Liver (tissue), 9 donors: ENCODE results near the gene COL6A3. TPM values are rescaled to one million over a fixed set of nuclear protein-coding genes. Genes with fewer than 3 reads are reported as not detected.
A peak's percentile ranks its signal among the peaks of the same experiment; 100 is the strongest.

Experiments used
- DNase-seq: peaks from one replicate; pipeline ENCODE4 v3.0.0-alpha.2; 2017; ENCODE audit warnings: low spot score
- H3K27ac ChIP-seq, 2 donors: one replicate each; pipeline ENCODE4 v1.7.0; 2013; ENCODE audit warnings: inconsistent platforms in 2 of 2, low read length in 2 of 2, control low read depth in 1 of 2, low read depth in 1 of 2, mild to moderate bottlenecking in 1 of 2
- H3K27me3 ChIP-seq, 4 donors: one replicate each; pipeline versions ENCODE4 v1.6.1 to v1.7.0; 2013; ENCODE audit warnings: low read length in 3 of 4, inconsistent platforms in 1 of 4, mild to moderate bottlenecking in 1 of 4, moderate library complexity in 1 of 4; ENCODE audit not compliant: control insufficient read depth in 4 of 4, insufficient read depth in 4 of 4
- H3K36me3 ChIP-seq, 4 donors: one replicate each; pipeline versions ENCODE4 v1.6.1 to v1.7.0; 2013; ENCODE audit warnings: low read length in 3 of 4, mild to moderate bottlenecking in 3 of 4, low read depth in 1 of 4, moderate library complexity in 1 of 4; ENCODE audit not compliant: control insufficient read depth in 4 of 4, insufficient read depth in 3 of 4
- H3K4me1 ChIP-seq, 4 donors: one replicate each; pipeline versions ENCODE4 v1.6.1 to v1.7.0; 2013; ENCODE audit warnings: low read length in 3 of 4, mild to moderate bottlenecking in 3 of 4, moderate library complexity in 1 of 4; ENCODE audit not compliant: control insufficient read depth in 4 of 4, insufficient read depth in 4 of 4
- H3K4me3 ChIP-seq, 3 donors: one replicate each; pipeline versions ENCODE4 v1.6.1 to v1.7.0; 2013; ENCODE audit warnings: low read length in 3 of 3, control low read depth in 1 of 3, low read depth in 1 of 3, mild to moderate bottlenecking in 1 of 3
- H3K9ac ChIP-seq, 2 donors: one replicate each; pipeline ENCODE4 v1.7.0; 2013; ENCODE audit warnings: low read length in 2 of 2, mild to moderate bottlenecking in 2 of 2, moderate library complexity in 2 of 2, control low read depth in 1 of 2, low read depth in 1 of 2
- H3K9me3 ChIP-seq, 4 donors: one replicate each; pipeline versions ENCODE4 v1.6.1 to v1.7.0; 2013; ENCODE audit warnings: low read length in 3 of 4; ENCODE audit not compliant: control insufficient read depth in 4 of 4
- ATF3 ChIP-seq: IDR thresholded peaks from 2 replicates; pipeline ENCODE4 v1.6.1; 2016; ENCODE audit warnings: antibody characterized with exemption
- CTCF ChIP-seq: fragments of 150-350 bp; IDR thresholded peaks from 2 replicates; pipeline ENCODE4 v1.5.1; 2017; ENCODE audit warnings: improper control_type of control experiment, low read depth, low read length; ENCODE audit not compliant: missing input control
- EGR1 ChIP-seq, 2 donors: IDR thresholded peaks; 2 replicates each; pipeline ENCODE4 v1.6.1; 2016 to 2018; ENCODE audit warnings: antibody characterized with exemption in 2 of 2, low read depth in 2 of 2
- FOXA1 ChIP-seq: IDR thresholded peaks from 2 replicates; pipeline ENCODE4 v1.6.1; 2016; ENCODE audit warnings: antibody characterized with exemption
- FOXA2 ChIP-seq: IDR thresholded peaks from 2 replicates; pipeline ENCODE4 v1.6.1; 2016; ENCODE audit warnings: antibody characterized with exemption
- GABPA ChIP-seq, 2 donors: IDR thresholded peaks in 1 of 2; conservative IDR thresholded peaks in 1 of 2; 2 replicates each; pipeline ENCODE4 v1.6.1; 2016; ENCODE audit warnings: antibody characterized with exemption in 2 of 2, mild to moderate bottlenecking in 1 of 2, moderate library complexity in 1 of 2
- HNF4A ChIP-seq, 2 donors: conservative IDR thresholded peaks; 2 replicates each; pipeline ENCODE4 v1.6.1; 2016; ENCODE audit warnings: antibody characterized with exemption in 2 of 2, mild to moderate bottlenecking in 2 of 2
- HNF4G ChIP-seq: IDR thresholded peaks from 2 replicates; pipeline ENCODE4 v1.6.1; 2016; ENCODE audit warnings: antibody characterized with exemption
- JUND ChIP-seq, 2 donors: IDR thresholded peaks; 2 replicates each; pipeline ENCODE4 v1.6.1; 2016; ENCODE audit warnings: antibody characterized with exemption in 2 of 2
- MAX ChIP-seq: IDR thresholded peaks from 2 replicates; pipeline ENCODE4 v1.6.1; 2016; ENCODE audit warnings: antibody characterized with exemption
- NR2F2 ChIP-seq: IDR thresholded peaks from 2 replicates; pipeline ENCODE4 v1.6.1; 2016; ENCODE audit warnings: antibody characterized with exemption
- RAD21 ChIP-seq, 2 donors: IDR thresholded peaks; 2 replicates each; pipeline ENCODE4 v1.6.1; 2016; ENCODE audit warnings: antibody characterized with exemption in 2 of 2, mild to moderate bottlenecking in 2 of 2
- REST ChIP-seq: IDR thresholded peaks from 2 replicates; pipeline ENCODE4 v1.6.1; 2016; ENCODE audit warnings: antibody characterized with exemption, mild to moderate bottlenecking
- RXRA ChIP-seq, 2 donors: IDR thresholded peaks; 2 replicates each; pipeline ENCODE4 v1.6.1; 2017 to 2018; ENCODE audit warnings: antibody characterized with exemption in 2 of 2, mild to moderate bottlenecking in 1 of 2
- SP1 ChIP-seq: IDR thresholded peaks from 2 replicates; pipeline ENCODE4 v1.6.1; 2018; ENCODE audit warnings: antibody characterized with exemption, mild to moderate bottlenecking
- TAF1 ChIP-seq: conservative IDR thresholded peaks from 2 replicates; pipeline ENCODE4 v1.6.1; 2016; ENCODE audit warnings: antibody characterized with exemption, mild to moderate bottlenecking
- YY1 ChIP-seq: IDR thresholded peaks from 2 replicates; pipeline ENCODE4 v1.6.1; 2016; ENCODE audit warnings: antibody characterized with exemption, mild to moderate bottlenecking
- ZBTB33 ChIP-seq: IDR thresholded peaks from 2 replicates; pipeline ENCODE4 v1.6.1; 2016; ENCODE audit warnings: antibody characterized with exemption
- WGBS: extraction: QIAGEN DNeasy Blood & Tissue Kit; methylation state at CpG from one replicate; pipeline ENCODE4 v1.1.7; 2013; 5-methylcytosine and 5-hydroxymethylcytosine counted together
- polyA plus RNA-seq, 2 donors: library from polyadenylated mRNA; stranded (reverse) in 1 of 2; unstranded in 1 of 2; fragments of 200-250 nt in 1 of 2; fragments of >200 nt in 1 of 2; fragmentation: Nextera tagmentation in 1 of 2; extraction: Ambion mirVana in 1 of 2; gene quantifications; one replicate each; pipeline versions ENCODE4 v1.2.1 to v1.2.3, GENCODE V29; 2013 to 2015
- total RNA-seq, 2 donors: library from RNA; depleted of rRNA; stranded (reverse); fragments of >200 nt; gene quantifications; one replicate each; pipeline ENCODE4 v1.2.3, GENCODE V29; 2014
- donor health status: healthy.
- donor health status: healthy.
- donor health status: healthy.
- donor health status: healthy.
- donor health status: healthy.

The COL6A3 gene
- total and polyA plus RNA-seq, 4 donors, result 1.7 to 28.7 (median 17.5) TPM

DNA sequence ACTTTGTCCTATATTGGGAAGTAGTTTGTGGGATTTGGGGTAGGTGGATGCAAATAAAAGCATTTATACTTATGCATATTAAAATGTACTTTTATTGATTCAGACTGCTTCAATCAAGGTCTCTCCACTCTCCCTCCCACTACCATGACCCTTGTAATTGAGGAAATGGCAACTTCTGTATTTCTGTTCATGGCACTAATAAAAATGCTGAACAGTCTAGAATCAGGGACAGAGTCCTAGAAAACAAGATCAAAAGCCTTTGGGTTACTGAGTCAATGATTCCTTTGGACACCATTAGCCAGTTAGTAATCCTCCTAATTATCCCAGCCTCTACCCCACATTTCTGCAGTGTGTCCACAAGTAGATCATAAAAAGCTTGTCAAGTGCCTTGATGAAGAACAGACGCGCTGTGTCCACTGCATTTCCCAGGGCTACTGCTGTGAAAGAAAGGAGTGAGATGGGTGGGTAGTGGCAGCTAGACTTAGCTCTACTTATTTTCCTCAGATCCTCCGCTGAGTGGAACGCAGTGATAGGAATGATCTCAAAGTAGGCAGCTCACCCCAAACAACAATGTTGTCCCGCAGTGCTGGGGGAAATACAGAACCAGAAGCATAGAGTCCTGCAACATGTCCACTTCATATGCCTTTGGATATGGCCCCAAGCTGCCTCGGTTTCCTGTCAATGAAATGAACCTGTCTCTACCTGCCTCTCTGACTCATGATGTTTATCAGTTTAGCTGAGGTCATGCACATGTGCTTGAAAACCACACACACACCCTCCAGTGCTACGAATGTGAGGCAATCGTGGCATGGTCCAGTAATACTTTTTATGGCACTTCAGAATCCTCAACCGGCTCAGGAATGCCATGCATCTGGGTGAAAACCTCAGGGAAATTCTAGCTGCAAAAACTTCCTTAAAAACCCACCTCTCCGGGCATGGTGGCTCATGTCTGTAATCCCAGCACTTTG, 115.5 kb downstream of the COL6A3 start:
- Histone ChIP-seq H3K27me3 (peaks cover 0 to 4% (median 2%) of the 10 kb centered on the region in 4 donors), H3K4me1 (no peaks in the 10 kb centered on the region), H3K27ac (no peak overlapping the region), H3K36me3 (no peaks in the 10 kb centered on the region), H3K4me3 (no peak overlapping the region), H3K9me3 (no peaks in the 10 kb centered on the region), H3K9ac (no peak overlapping the region)
- TF ChIP-seq HNF4A (conservative IDR thresholded peaks at IDR 0.05) (no peak), GABPA (IDR thresholded peaks at IDR 0.05 in 1 of 2, conservative IDR thresholded peaks at IDR 0.05 in 1 of 2) (no peak), FOXA2 (no peak), TAF1 (no peak), REST (no peak), EGR1 (IDR thresholded peaks at IDR 0.05; ENCODE audit: low read depth in 2 of 2) (no peak), ZBTB33 (no peak), SP1 (no peak), MAX (no peak), RXRA (IDR thresholded peaks at IDR 0.05) (peak in 1 of 2 donors; percentile 25), RAD21 (IDR thresholded peaks at IDR 0.05) (peak in 1 of 2 donors; percentile 3), NR2F2 (peak; percentile 17), YY1 (no peak), FOXA1 (no peak), HNF4G (no peak), ATF3 (no peak), CTCF (no peak), JUND (IDR thresholded peaks at IDR 0.05) (no peak)
- DNase-seq, result no peak
- 79% methylated on average over 10 of the region's 10 CpGs for WGBS
